DOHH2 (cell line): ENCODE data around the gene TOP2A.
"Not testable (repeated sequence)": the region's sequence is repeated elsewhere in the genome, so short reads cannot be mapped to it uniquely, and the experiment has no call there.

Experiments
- H3F3A ChIP-seq: fragments of 200-600 bp; sonication (generic), shearing (Covaris generic); 2 replicates; pipeline ENCODE4 v1.6.0; 2016; ENCODE audit warnings: antibody characterized with exemption, mild to moderate bottlenecking; ENCODE audit not compliant: control insufficient read depth, insufficient read depth
- H3K27ac ChIP-seq: fragments of 200-600 bp; sonication (generic); 2 replicates; pipeline ENCODE4 v1.5.1; 2014; ENCODE audit warnings: low read depth, mild to moderate bottlenecking, low read length, moderate library complexity
- H3K27me3 ChIP-seq: fragments of 200-600 bp; sonication (generic); 2 replicates; pipeline ENCODE4 v1.6.1; 2014; ENCODE audit warnings: mild to moderate bottlenecking, low read length, mixed read lengths; ENCODE audit not compliant: control insufficient read depth
- H3K36me3 ChIP-seq: fragments of 200-600 bp; sonication (generic); 2 replicates; pipeline ENCODE4 v1.6.1; 2014; ENCODE audit warnings: mild to moderate bottlenecking, low read length, moderate library complexity, mixed read lengths; ENCODE audit not compliant: control insufficient read depth
- H3K4me1 ChIP-seq: fragments of 200-600 bp; sonication (generic); 2 replicates; pipeline ENCODE4 v1.6.1; 2014; ENCODE audit warnings: mild to moderate bottlenecking, low read length, mixed read lengths; ENCODE audit not compliant: control insufficient read depth
- H3K4me2 ChIP-seq: fragments of 200-600 bp; sonication (generic); 2 replicates; pipeline ENCODE4 v1.6.0; 2014; ENCODE audit warnings: mild to moderate bottlenecking, low read length, moderate library complexity
- H3K4me3 ChIP-seq: fragments of 200-600 bp; sonication (generic); 2 replicates; pipeline ENCODE4 v1.5.1; 2014; ENCODE audit warnings: mild to moderate bottlenecking, low read length, mixed read lengths
- H3K79me2 ChIP-seq: fragments of 200-600 bp; sonication (generic); 2 replicates; pipeline ENCODE4 v1.6.1; 2014; ENCODE audit warnings: mild to moderate bottlenecking, low read length, mixed read lengths; ENCODE audit not compliant: control insufficient read depth
- H3K9me2 ChIP-seq: fragments of 200-600 bp; sonication (generic); replicated peaks from 2 replicates; pipeline ENCODE4 v1.6.1; 2014; ENCODE audit warnings: mild to moderate bottlenecking, low read length, mixed read lengths; ENCODE audit not compliant: control insufficient read depth
- H3K9me3 ChIP-seq: fragments of 200-600 bp; sonication (generic); 2 replicates; pipeline ENCODE4 v1.6.1; 2014; ENCODE audit warnings: antibody characterized with exemption, low read length, mixed read lengths; ENCODE audit not compliant: control insufficient read depth, insufficient read depth
- H4K20me1 ChIP-seq: fragments of 200-600 bp; sonication (generic); 2 replicates; pipeline ENCODE4 v1.6.0; 2014; ENCODE audit warnings: low read depth, mild to moderate bottlenecking, antibody characterized with exemption, low read length, moderate library complexity; ENCODE audit not compliant: control insufficient read depth, insufficient read depth
- EZH2phosphoT487 ChIP-seq: fragments of 200-600 bp; sonication (generic); IDR thresholded peaks from 2 replicates; pipeline ENCODE4 v1.6.1; 2017; ENCODE audit warnings: borderline replicate concordance, mild to moderate bottlenecking, antibody characterized with exemption, low read length, moderate library complexity, mixed read lengths
- TF ChIP-seq, protein P1 (sequence below): fragments of 200-600 bp; sonication (generic); IDR thresholded peaks from one replicate; pipeline ENCODE4 v1.5.1; 2014; ENCODE audit warnings: antibody characterized with exemption, mild to moderate bottlenecking, low read depth, low read length; ENCODE audit not compliant: poor library complexity, severe bottlenecking

The TOP2A gene

GRCh38 chr17:40374821-40375498 lies 42.7 kb downstream of the TOP2A start:
- H3F3A ChIP-seq = no peaks in the 10 kb centered on the region
- no peaks in the 10 kb centered on the region for H3K27me3 ChIP-seq
- no peaks in the 10 kb centered on the region for H4K20me1 ChIP-seq
- H3K27ac ChIP-seq = no peak overlapping the region
- H3K79me2 ChIP-seq = no peaks in the 10 kb centered on the region
- H3K4me2 ChIP-seq = no peak overlapping the region
- H3K4me3 ChIP-seq = no peak overlapping the region
- no peaks in the 10 kb centered on the region for H3K9me2 ChIP-seq
- H3K4me1 ChIP-seq = peaks cover 15% of the 10 kb centered on the region
- TF ChIP-seq, protein P1, sequence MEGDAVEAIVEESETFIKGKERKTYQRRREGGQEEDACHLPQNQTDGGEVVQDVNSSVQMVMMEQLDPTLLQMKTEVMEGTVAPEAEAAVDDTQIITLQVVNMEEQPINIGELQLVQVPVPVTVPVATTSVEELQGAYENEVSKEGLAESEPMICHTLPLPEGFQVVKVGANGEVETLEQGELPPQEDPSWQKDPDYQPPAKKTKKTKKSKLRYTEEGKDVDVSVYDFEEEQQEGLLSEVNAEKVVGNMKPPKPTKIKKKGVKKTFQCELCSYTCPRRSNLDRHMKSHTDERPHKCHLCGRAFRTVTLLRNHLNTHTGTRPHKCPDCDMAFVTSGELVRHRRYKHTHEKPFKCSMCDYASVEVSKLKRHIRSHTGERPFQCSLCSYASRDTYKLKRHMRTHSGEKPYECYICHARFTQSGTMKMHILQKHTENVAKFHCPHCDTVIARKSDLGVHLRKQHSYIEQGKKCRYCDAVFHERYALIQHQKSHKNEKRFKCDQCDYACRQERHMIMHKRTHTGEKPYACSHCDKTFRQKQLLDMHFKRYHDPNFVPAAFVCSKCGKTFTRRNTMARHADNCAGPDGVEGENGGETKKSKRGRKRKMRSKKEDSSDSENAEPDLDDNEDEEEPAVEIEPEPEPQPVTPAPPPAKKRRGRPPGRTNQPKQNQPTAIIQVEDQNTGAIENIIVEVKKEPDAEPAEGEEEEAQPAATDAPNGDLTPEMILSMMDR = no peak
- no peak for TF ChIP-seq EZH2phosphoT487
- H3K36me3 ChIP-seq = no peaks in the 10 kb centered on the region
- H3K9me3 ChIP-seq = no peaks in the 10 kb centered on the region

GRCh38 chr17:40373999-40374398 lies 43.7 kb downstream of the TOP2A start:
- Histone ChIP-seq H3K4me1 (peaks cover 15% of the 10 kb centered on the region), H3K27ac (no peak overlapping the region), H3K9me2 (no peaks in the 10 kb centered on the region), H3K79me2 (no peaks in the 10 kb centered on the region), H3F3A (no peaks in the 10 kb centered on the region), H3K9me3 (no peaks in the 10 kb centered on the region), H3K27me3 (no peaks in the 10 kb centered on the region), H3K4me3 (no peak overlapping the region), H4K20me1 (no peaks in the 10 kb centered on the region), H3K36me3 (no peaks in the 10 kb centered on the region), H3K4me2 (no peak overlapping the region)
- TF ChIP-seq EZH2phosphoT487 = no peak
- TF ChIP-seq, protein P1 = no peak

DNA sequence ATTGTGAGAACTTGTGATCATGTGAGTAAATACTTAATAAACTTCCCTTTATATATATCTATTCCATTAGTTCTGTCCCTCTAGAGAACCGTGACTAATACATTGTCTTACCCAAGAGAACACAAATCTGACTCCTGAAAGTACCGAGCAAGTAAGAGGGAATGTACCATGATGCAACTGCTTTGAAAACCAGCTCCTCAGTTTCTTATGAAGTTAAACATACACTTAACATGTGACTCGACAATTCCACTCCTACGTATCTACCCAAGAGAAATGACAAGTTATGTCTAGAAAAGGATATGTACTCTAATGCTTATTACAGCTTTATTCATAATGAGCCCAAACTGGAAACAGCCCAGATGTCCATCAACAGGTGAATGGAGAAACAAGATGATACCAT lies 44.4 kb downstream of the TOP2A start:
- no peaks in the 10 kb centered on the region for H3K9me3 ChIP-seq
- H3K79me2 ChIP-seq = no peaks in the 10 kb centered on the region
- H3K4me2 ChIP-seq = no peak overlapping the region
- H3K36me3 ChIP-seq = no peaks in the 10 kb centered on the region
- no peaks in the 10 kb centered on the region for H3F3A ChIP-seq
- H3K27me3 ChIP-seq = no peaks in the 10 kb centered on the region
- TF ChIP-seq, protein P1 = no peak
- TF ChIP-seq EZH2phosphoT487 = no peak
- no peaks in the 10 kb centered on the region for H4K20me1 ChIP-seq
- H3K4me3 ChIP-seq = no peak overlapping the region
- no peaks in the 10 kb centered on the region for H3K9me2 ChIP-seq
- peaks cover 15% of the 10 kb centered on the region for H3K4me1 ChIP-seq
- H3K27ac ChIP-seq = no peak overlapping the region

DNA sequence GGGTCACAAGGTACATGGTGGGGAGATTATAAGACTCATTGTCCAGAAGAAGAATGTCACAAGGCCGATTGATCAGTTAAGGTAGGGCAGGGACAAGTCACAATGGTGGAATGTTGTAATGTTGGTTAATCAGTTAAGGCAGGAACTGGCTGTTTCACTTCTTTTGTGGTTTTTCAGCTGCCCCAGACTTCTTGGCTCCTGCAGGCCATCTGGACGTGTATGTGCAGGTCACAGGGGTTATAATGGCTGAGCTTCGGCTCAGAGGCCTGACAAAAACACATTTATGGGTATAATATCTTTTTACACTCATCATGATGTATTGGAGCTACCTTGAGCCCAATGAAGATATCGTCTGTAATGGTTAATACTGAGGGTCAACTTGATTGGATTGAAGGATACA lies 45.1 kb downstream of the TOP2A start:
- H3K27ac ChIP-seq, H4K20me1 ChIP-seq, H3K79me2 ChIP-seq, H3F3A ChIP-seq, H3K4me2 ChIP-seq, H3K27me3 ChIP-seq, H3K36me3 ChIP-seq, H3K9me2 ChIP-seq, H3K9me3 ChIP-seq, H3K4me3 ChIP-seq: not testable (repeated sequence)
- H3K4me1 ChIP-seq = peaks cover 15% of the 10 kb centered on the region
